Globus pallidus (tissue), 1 donor: ENCODE data around the gene PTPN20.

Experiments used
- DNase-seq: peaks from one replicate; pipeline ENCODE4 v3.0.0-alpha.2; 2015; ENCODE audit warnings: low spot score

The PTPN20 gene

GRCh38 chr10:47021850-47022249 is 110.6 kb downstream of the PTPN20 start:
- no peak for DNase-seq

DNA sequence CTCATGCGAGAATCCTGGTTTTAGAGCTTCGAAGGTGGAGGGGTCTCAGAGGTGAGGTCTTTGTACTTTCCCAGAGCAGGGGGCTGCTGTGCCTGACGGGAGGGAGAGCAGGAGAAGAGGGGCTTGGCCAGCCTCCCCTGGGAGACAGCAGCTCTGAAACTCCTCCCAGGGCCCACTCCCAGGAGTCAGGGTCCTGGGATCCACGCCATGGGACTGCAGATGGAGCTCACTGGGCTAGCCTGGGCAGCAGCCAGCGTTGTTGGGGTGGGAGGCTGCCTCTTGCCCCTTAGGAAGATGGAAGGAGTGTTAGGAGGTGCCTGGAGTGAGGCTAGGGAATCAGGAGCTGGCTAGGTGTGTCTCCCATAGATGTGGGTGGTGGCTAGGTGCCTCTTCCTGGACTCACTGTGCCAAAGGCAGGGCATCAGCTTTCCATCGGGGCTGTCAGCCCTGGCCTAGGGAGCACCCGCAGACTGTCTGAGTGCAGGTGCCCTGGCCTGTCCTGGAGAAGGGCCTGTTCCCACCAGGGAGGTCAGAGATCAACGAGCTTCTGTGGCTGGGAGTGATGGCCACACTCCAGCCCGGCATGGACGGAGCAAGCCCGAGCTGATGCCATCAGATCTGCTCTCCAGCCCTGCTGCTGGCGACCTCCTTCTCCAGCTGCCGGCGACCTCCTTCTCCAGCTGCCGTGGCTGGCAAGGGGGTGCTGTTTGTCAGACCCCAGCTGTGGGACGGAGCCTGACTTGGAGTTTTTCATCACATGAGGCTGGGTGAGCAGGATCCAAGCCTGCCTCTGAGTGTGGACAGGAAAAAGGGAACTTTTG is 111.3 kb downstream of the PTPN20 start:
- DNase-seq: no peak

DNA sequence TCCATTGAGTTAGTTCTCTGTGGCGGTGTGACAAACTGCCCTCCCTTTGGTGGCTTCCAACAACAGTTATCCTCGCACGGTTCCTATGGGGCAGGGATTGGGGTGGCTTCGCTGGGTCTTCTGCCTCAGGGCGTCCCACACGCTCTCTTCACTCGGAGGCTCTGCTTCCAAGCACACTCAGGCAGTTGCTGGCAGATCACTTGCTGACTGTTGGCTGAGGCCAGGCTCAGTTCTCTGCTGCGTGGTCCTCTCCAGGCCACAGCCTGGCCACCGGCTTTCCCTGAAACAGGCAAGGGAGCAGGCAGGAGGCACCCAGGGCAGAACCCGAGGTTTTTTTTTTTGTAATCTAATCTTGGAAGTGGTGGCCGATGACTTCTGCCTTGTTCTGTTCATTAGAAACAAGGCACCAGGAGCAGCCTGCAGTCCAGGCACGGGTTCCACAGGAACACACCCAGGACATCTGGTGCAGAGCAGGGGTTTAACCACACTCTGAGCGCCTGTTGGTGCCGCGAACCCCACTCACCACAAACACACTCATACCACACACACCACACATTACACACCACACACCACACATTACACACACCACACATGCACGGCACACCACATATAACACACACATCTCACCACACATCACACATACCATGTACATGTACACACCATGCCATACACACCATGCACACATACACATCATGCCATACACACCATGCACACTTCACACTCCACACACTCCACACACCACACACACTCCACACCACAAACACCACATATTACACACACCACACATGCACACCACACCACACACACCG is 112.2 kb downstream of the PTPN20 start:
- no peak for DNase-seq

- DNase-seq: no peak
These were observed 112.8 kb downstream of the PTPN20 start for GRCh38 chr10:47024046-47024322.

DNA sequence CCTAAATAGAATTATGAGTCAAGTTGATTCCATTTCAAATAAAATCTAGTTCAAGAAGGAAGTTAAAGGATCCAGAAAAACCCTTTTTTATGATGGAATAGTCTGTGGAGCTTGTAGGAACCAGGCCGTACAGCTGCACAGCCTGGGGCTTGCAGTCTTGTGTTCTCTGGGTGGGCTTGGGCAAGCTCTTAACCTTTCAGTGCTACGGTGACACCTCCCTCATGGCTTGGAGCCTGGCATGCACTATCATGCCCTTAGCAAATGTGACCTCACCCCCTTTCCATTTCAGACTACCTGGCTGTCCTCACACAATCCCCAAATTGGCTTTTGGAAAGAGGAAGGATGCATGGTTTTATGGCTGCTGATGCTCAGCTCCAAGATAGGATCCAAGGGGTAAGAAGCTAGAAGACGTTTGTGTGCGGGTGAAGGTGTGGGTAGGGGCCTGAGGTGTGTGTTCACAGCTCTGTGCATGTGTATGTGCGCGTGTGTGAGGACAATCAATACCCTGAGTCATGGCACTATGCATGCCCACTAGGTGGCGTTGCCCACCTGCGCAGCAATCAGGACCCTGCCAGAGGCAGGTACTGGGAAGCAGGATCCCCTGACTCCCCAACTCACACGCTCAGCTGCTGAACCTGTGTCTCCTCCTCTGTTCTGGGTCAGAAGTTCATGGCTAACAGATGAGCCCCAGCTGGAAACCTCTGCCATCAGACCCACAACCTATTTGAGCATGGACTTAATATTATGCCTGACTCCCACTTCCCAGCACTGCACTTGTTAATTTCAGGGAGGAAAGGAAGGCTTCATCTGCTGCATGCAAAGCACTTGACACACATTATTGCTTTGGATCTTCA is 113.4 kb downstream of the PTPN20 start:
- peak; percentile 32 for DNase-seq

- DNase-seq: no peak
These were observed 114.0 kb downstream of the PTPN20 start for GRCh38 chr10:47025253-47025539.

GRCh38 chr10:47025540-47026300 is 114.5 kb downstream of the PTPN20 start:
- no peak for DNase-seq

- no peak for DNase-seq
These were observed 115.3 kb downstream of the PTPN20 start for GRCh38 chr10:47026301-47027107.

DNA sequence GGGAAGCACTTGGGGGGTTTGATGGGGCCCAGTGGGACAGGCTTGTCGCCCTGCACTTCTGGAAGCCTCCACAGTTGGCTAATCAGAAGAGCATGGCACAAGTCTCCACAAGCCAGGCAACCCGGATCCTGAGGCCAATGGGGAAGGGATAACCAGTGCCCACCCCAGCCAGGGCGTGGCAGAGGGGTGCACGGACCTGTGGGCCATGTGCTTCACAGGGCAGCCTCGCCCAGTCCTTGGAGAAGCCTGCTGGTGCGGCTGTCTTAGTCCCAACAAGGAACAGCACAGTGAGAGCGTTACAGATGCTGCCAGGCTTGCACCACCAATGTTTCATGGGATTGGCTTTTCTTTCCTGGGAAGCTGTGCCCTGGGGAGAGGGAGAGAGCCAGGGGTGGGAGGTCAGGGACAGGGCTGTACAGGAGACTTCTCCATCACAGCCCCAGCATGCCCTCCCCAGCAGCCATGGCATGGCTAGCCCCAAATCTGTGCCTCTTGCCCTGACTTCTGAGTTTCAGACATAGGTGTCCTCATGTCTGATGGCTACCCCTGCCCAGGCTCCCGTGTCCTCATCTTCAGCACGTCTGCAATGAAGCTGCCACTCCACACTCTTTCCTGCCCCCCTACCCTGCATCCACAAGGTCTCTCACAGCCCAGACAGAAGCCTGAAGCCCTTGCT is 116.0 kb downstream of the PTPN20 start:
- DNase-seq: no peak

DNA sequence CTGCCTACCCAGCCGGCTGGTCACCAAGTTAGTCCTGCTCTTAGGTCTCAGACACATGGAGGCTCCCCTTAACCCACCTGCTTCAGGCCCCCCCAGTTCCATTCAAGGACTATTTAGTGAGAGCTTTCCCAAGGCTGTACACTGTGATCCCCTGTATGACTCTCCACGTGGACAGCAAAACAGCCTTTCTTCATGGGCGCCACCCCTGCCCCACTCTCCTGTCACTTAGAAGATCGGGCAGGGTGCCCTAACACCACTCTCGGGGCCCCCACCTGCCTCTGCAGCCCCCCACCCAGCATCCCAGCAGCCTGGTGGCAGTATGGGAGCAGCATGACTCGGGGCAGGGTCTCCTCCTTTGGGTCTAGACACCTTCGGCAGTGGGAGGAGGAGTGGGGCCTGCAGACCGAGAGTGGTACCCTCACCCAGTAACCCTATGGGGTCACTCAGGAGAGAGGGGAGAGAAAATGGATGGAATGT is 116.6 kb downstream of the PTPN20 start:
- no peak for DNase-seq

- no peak for DNase-seq
These were observed 117.2 kb downstream of the PTPN20 start for GRCh38 chr10:47028466-47028865.

- DNase-seq: no peak
These were observed 118.2 kb downstream of the PTPN20 start for GRCh38 chr10:47029181-47030009.

- no peak for DNase-seq
These were observed 119.0 kb downstream of the PTPN20 start for GRCh38 chr10:47030191-47030703.

DNA sequence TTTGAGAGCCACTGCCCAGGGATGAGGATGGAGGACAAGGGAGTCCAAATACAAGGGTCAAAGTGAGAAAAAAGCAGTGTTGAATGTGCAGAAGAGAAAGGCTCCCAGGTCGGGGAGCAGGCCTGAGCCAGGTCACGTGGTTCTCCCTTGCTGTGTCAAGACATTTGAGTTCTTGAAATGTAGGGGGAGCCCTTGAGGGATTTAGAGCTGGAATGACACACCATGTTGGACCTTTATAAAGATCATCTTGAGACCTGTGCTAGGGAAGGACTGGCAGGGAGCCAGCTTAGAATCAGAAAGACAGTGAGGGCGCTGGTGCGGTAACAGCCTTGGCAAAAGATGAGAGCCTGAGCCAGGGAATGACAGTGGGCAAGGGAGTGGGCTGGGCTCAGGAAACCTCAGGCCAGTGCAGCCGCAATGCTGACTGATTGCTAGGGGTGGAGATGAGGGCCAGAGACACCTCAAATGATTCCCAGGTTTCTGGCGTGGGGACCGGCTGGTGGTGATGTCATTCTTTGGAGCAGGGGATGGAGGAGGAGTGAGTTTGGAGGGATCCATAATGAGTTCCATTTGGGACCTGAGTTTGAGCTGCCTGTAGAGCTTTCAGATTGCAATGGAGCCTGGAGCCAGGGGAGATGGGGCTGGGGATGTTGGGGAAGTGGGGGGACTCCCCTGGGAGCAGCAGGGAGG is 120.1 kb downstream of the PTPN20 start:
- DNase-seq: no peak

DNA sequence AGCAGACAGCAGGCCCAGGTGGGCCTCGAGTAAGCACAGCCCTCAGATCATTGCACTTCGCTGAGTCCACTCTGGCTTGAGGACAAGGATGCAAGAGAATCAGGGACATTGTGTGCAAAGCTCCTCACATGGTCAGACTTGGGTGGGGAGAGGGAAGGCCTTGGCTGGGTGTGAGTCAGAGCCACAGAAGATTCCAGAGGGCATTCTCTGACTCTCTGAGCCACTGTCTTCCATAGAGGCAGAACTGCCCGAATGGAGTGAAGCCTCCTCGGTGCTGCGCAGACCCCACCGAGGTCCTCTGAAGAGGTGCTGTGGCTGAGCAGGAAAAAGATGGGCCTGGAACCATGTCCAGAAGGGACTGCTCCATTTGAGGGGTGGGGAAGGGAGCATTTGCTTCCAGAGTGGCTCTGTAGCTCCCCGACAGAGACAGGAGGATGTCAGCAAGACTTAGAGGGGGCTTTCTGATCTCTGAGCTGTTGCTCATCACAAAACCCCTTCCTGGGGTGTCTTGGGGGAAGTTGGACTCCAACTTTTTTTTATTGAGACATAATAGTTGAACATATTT is 120.8 kb downstream of the PTPN20 start:
- no peak for DNase-seq

- no peak for DNase-seq
These were observed 121.9 kb downstream of the PTPN20 start for GRCh38 chr10:47033081-47033480.

DNA sequence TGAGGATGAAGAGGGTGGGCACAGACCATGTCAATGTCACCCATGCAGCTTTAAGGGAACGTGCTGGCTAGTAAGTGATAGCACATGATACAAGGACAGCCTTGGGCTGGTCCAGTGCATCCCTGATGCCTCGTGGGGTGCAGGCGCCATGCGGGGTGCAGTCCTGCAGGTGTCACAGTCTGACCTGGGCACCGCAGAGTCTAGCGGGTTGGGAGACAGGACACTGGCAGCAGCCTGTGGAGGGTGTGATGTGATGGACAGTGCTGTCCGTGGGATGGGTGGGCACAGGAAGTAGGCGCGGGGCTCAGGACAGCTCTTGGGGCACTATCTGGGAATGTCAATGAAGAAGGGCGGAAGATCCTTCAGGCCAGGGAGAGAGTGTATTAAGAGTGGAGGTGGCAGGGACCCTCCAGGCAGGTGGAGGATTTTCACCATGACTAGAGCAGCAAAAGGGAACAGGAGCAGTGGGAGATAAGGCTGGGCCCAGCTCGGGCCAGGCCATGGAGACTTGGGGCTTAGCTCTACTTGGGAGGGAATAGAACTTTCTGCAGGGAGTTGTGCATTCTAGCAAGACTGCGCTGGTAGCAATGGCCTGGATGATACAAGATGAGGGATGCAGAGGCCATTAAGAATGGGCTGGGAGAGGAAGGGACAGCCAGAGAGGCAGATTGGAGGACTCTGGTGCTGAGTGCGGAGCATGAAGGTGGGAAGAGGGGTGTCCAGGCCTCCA is 122.5 kb downstream of the PTPN20 start:
- DNase-seq: no peak
